Measurements from ENCODE around the gene PHF21B. TPM values are rescaled to one million over a fixed set of nuclear protein-coding genes. Genes with fewer than 3 reads are reported as not detected.

The PHF21B gene
- polyA plus RNA-seq, 1 donor (not counting 4 experiments of a cell fraction or from before 2014, with no cell fraction given): not detected

GRCh38 chr22:45036154-45036553 lies 26.3 kb upstream of the PHF21B start:
- H3K4me3 ChIP-seq (ENCODE audit: control insufficient read depth in 2 of 3, extremely low read depth in 1 of 3, insufficient read depth in 2 of 3, low read depth in 1 of 3, low read length in 3 of 3): no peak overlapping the region
- H3K4me1 ChIP-seq (ENCODE audit: control insufficient read depth, extremely low read depth, insufficient read depth, low read length): no peaks in the 10 kb centered on the region
- no peak for DNase-seq (ENCODE audit: low read depth, low spot score)
- H3K4me2 ChIP-seq (ENCODE audit: control insufficient read depth, extremely low read depth, insufficient read depth, low read depth, low read length): no peak overlapping the region
- no peaks in the 10 kb centered on the region for H3K9me1 ChIP-seq (ENCODE audit: control insufficient read depth, extremely low read depth, insufficient read depth, low read length)
- no peak overlapping the region for H2AFZ ChIP-seq (ENCODE audit: control insufficient read depth, low read length)
- H3K79me2 ChIP-seq (ENCODE audit: control insufficient read depth, insufficient read depth, low read length): no peaks in the 10 kb centered on the region
- H3K9ac ChIP-seq (ENCODE audit: control insufficient read depth, extremely low read depth, insufficient read depth, low read length): no peak overlapping the region
- no peaks in the 10 kb centered on the region for H4K20me1 ChIP-seq (ENCODE audit: control insufficient read depth, extremely low read depth, insufficient read depth, low read length)
- no peak for FAIRE-seq
- H3K36me3 ChIP-seq (ENCODE audit: control insufficient read depth in 2 of 2, extremely low read depth in 1 of 2, insufficient read depth in 2 of 2, low read length in 2 of 2): no peaks in the 10 kb centered on the region
- H3K27ac ChIP-seq (ENCODE audit: control insufficient read depth, insufficient read depth, low read length): no peak overlapping the region
- no peak for TF ChIP-seq CTCF (optimal IDR thresholded peaks at IDR 0.05 in 1 of 3, IDR thresholded peaks at IDR 0.05 in 1 of 3, conservative IDR thresholded peaks at IDR 0.05 in 1 of 3; ENCODE audit: extremely low read depth in 1 of 3, insufficient read depth in 2 of 3, low read length in 3 of 3)
- no peak for TF ChIP-seq EZH2 (IDR thresholded peaks at IDR 0.05; ENCODE audit: low read length)
- H3K27me3 ChIP-seq (ENCODE audit: control insufficient read depth, extremely low read depth, insufficient read depth, low read length): peaks cover 30% of the 10 kb centered on the region
- peaks cover 2% of the 10 kb centered on the region for H3K9me3 ChIP-seq (ENCODE audit: control insufficient read depth, low read depth, low read length)
- dilution Hi-C loops (cut with MboI; ENCODE audit: extremely low pct_ligation_motif_present, low sequenced_read_pairs): no loop called here

GRCh38 chr22:45034821-45035220 lies 25.0 kb upstream of the PHF21B start:
- Histone ChIP-seq H4K20me1 (ENCODE audit: control insufficient read depth, extremely low read depth, insufficient read depth, low read length) (no peaks in the 10 kb centered on the region), H3K27ac (ENCODE audit: control insufficient read depth, insufficient read depth, low read length) (no peak overlapping the region), H3K9me3 (ENCODE audit: control insufficient read depth, low read depth, low read length) (peaks cover 2% of the 10 kb centered on the region), H3K27me3 (ENCODE audit: control insufficient read depth, extremely low read depth, insufficient read depth, low read length) (peaks cover 30% of the 10 kb centered on the region), H2AFZ (ENCODE audit: control insufficient read depth, low read length) (no peak overlapping the region), H3K4me1 (ENCODE audit: control insufficient read depth, extremely low read depth, insufficient read depth, low read length) (no peaks in the 10 kb centered on the region), H3K9ac (ENCODE audit: control insufficient read depth, extremely low read depth, insufficient read depth, low read length) (no peak overlapping the region), H3K4me2 (ENCODE audit: control insufficient read depth, extremely low read depth, insufficient read depth, low read depth, low read length) (no peak overlapping the region), H3K36me3 (ENCODE audit: control insufficient read depth in 2 of 2, extremely low read depth in 1 of 2, insufficient read depth in 2 of 2, low read length in 2 of 2) (no peaks in the 10 kb centered on the region), H3K4me3 (ENCODE audit: control insufficient read depth in 2 of 3, extremely low read depth in 1 of 3, insufficient read depth in 2 of 3, low read depth in 1 of 3, low read length in 3 of 3) (no peak overlapping the region), H3K79me2 (ENCODE audit: control insufficient read depth, insufficient read depth, low read length) (no peaks in the 10 kb centered on the region), H3K9me1 (ENCODE audit: control insufficient read depth, extremely low read depth, insufficient read depth, low read length) (no peaks in the 10 kb centered on the region)
- no peak for FAIRE-seq
- TF ChIP-seq EZH2 (IDR thresholded peaks at IDR 0.05; ENCODE audit: low read length): no peak
- TF ChIP-seq CTCF (optimal IDR thresholded peaks at IDR 0.05 in 1 of 3, IDR thresholded peaks at IDR 0.05 in 1 of 3, conservative IDR thresholded peaks at IDR 0.05 in 1 of 3; ENCODE audit: extremely low read depth in 1 of 3, insufficient read depth in 2 of 3, low read length in 3 of 3): no peak
- dilution Hi-C loops (cut with MboI; ENCODE audit: extremely low pct_ligation_motif_present, low sequenced_read_pairs): no loop called here
- DNase-seq (ENCODE audit: low read depth, low spot score): no peak

All from keratinocyte (primary cell).